Fibroblast of peridontal ligament (primary cell): Measurements from ENCODE around the gene GTF3A.

Experiments used
- DNase-seq: peaks from one replicate; pipeline ENCODE4 v3.0.0-alpha.2; 2010; ENCODE audit errors: extremely low read depth

Gene GTF3A

GRCh38 chr13:27405546-27406134, 18.8 kb upstream of the GTF3A start:
- no peak for DNase-seq

GRCh38 chr13:27406178-27406939, 18.1 kb upstream of the GTF3A start:
- peak; percentile 50 for DNase-seq

GRCh38 chr13:27408074-27408473, 16.3 kb upstream of the GTF3A start:
- DNase-seq = no peak

GRCh38 chr13:27409013-27409412, 15.4 kb upstream of the GTF3A start:
- DNase-seq = no peak

GRCh38 chr13:27411341-27411740, 13.1 kb upstream of the GTF3A start:
- DNase-seq = no peak

GRCh38 chr13:27415116-27415515, 9.3 kb upstream of the GTF3A start:
- DNase-seq = no peak

- DNase-seq = peak; percentile 14
Observed at GRCh38 chr13:27419328-27419727, 5.1 kb upstream of the GTF3A start.

GRCh38 chr13:27421101-27421871, 3.1 kb upstream of the GTF3A start:
- DNase-seq = no peak

GRCh38 chr13:27423333-27423732, 1.1 kb upstream of the GTF3A start:
- no peak for DNase-seq

GRCh38 chr13:27425158-27425917, 919 bp downstream of the GTF3A start:
- DNase-seq = peak; percentile 21

- peak; percentile 73 for DNase-seq
Observed at GRCh38 chr13:27425918-27426630, 1.7 kb downstream of the GTF3A start.

- no peak for DNase-seq
Observed at GRCh38 chr13:27427641-27428040, 3.2 kb downstream of the GTF3A start.

GRCh38 chr13:27428160-27428559, 3.7 kb downstream of the GTF3A start:
- no peak for DNase-seq

- DNase-seq = no peak
Observed at GRCh38 chr13:27432180-27432579, 7.8 kb downstream of the GTF3A start.

GRCh38 chr13:27432611-27433210, 8.3 kb downstream of the GTF3A start:
- no peak for DNase-seq

GRCh38 chr13:27437126-27437525, 12.7 kb downstream of the GTF3A start:
- no peak for DNase-seq

GRCh38 chr13:27440408-27440807, 16.0 kb downstream of the GTF3A start:
- DNase-seq = no peak

GRCh38 chr13:27442071-27442647, 17.7 kb downstream of the GTF3A start:
- no peak for DNase-seq

- no peak for DNase-seq
Observed at GRCh38 chr13:27442797-27443196, 18.4 kb downstream of the GTF3A start.

GRCh38 chr13:27446986-27447583, 22.7 kb downstream of the GTF3A start:
- DNase-seq = no peak
